Heart left ventricle (tissue), 13 donors: ENCODE data around the gene SESN2.

Experiments used
- POLR2A ChIP-seq, 2 donors: fragments of 450-650 bp; IDR thresholded peaks; one replicate each; pipeline ENCODE4 v1.6.1; 2017; ENCODE audit warnings: antibody characterized with exemption in 2 of 2, mild to moderate bottlenecking in 2 of 2, moderate library complexity in 2 of 2
- TF ChIP-seq, protein P1 (sequence below), 12 donors: fragments of 200-600 bp; sonication (generic) in 4 of 12; IDR thresholded peaks; one replicate each; pipeline versions ENCODE4 v1.5.0 to v1.8.0; 2018 to 2022; ENCODE audit warnings: antibody characterized with exemption in 12 of 12, mild to moderate bottlenecking in 5 of 12
- donor health status: ischemic (EF 13 %, LVEDD 7.1; RV severe dilation, severe dysfunction).
- donor health status: DM: no; HTN: yes; CAD: no.
- donor health status: DM: no; HTN: no; CAD: no.
- donor health status: ischemic (EF 25% LVEDD 6.9; RV normal size, moderate dysfunction).
- donor health status: ischemic (EF 25% LVEDD 5.7; RV mildly dilated, moderate dysfunction).
- donor health status: ischemic (EF 35%, LVEDD 5.7; RV mildly dilated, moderate dysfunction).
- donor health status: nonischemic (EF 11% LVEDD 7.7; RV severe dilation, severe dysfunction).
- donor health status: DM: yes; HTN: yes; CAD: no.
- donor health status: PGD.
- donor health status: ischemic (EF 29% LVEDD 5.4; RV normal size, mild dysfunction).
- donor health status: nonischemic (EF 23%, LVEDD 6.1; RV moderate dilation, normal function).

DNA sequence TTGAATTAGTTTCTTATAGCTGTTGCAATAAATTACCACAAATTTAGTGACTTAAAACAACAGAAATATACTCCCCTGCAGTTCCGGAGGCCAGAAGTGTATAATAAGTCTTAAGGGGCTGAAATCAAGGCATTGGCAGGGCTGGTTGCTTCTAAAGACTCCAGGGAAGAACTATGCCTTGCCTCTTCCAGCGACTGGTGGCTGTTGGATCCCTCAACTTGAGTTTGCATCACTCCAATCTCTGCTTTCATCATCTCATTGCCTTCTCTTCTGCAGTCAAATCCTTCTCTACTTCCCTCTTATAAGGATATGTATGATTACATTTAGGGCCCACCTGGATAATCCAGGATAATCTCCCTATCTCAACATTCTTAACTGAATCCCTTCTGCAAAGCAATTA lies 50.4 kb downstream of the SESN2 start:
- no peak for TF ChIP-seq POLR2A (IDR thresholded peaks at IDR 0.05)
- TF ChIP-seq, protein P1, sequence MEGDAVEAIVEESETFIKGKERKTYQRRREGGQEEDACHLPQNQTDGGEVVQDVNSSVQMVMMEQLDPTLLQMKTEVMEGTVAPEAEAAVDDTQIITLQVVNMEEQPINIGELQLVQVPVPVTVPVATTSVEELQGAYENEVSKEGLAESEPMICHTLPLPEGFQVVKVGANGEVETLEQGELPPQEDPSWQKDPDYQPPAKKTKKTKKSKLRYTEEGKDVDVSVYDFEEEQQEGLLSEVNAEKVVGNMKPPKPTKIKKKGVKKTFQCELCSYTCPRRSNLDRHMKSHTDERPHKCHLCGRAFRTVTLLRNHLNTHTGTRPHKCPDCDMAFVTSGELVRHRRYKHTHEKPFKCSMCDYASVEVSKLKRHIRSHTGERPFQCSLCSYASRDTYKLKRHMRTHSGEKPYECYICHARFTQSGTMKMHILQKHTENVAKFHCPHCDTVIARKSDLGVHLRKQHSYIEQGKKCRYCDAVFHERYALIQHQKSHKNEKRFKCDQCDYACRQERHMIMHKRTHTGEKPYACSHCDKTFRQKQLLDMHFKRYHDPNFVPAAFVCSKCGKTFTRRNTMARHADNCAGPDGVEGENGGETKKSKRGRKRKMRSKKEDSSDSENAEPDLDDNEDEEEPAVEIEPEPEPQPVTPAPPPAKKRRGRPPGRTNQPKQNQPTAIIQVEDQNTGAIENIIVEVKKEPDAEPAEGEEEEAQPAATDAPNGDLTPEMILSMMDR (IDR thresholded peaks at IDR 0.05): no peak
